ENCODE measurements around the gene WDR86. TPM values are rescaled to one million over a fixed set of nuclear protein-coding genes. Genes with fewer than 3 reads are reported as not detected.

WDR86 gene
- total RNA-seq, 1 experiment from 2014 or later = 24.4 TPM

DNA sequence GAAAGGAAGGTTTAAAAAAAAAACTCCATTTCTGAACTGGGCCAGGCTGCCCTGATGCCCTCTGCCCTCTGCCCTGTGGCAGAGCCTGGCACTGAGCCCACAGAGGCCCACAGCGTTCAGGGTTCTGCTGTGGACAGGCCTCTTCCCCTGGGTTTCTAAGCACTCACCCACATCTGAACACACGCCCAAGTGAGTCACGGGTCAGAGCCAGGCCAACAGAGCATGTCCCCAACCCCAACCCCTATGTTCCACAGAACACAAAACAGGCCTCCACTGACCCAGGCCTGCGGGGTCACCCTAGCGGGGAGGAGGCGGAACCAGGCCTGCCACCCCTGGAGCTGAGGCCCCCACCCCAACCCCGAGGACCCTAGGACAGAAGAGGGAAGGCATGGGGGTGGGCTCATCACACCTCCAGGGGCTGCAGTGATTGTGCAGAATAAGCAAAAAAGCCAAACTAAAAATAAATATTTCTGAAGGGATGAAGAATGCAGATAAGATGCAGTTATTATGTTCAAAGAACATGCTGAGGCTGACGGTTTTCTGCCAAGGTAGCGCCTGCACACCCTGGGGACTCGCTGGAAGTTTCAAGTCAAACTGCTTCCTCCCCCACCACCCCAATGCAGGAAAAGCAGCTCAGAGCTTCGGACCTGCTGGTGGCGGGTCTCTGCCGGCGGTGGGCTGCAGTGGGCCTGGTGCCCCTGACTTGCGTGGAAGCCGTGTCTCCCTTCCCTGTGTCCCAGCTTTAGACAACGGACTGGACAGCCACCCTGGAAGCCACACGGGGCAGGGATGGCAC is 5.4 kb downstream of the WDR86 start (continued):
- TF ChIP-seq, protein P1, sequence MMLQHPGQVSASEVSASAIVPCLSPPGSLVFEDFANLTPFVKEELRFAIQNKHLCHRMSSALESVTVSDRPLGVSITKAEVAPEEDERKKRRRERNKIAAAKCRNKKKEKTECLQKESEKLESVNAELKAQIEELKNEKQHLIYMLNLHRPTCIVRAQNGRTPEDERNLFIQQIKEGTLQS (CRISPR knock-in tag; conservative IDR thresholded peaks at IDR 0.05) = no peak
- TF ChIP-seq, protein P2, sequence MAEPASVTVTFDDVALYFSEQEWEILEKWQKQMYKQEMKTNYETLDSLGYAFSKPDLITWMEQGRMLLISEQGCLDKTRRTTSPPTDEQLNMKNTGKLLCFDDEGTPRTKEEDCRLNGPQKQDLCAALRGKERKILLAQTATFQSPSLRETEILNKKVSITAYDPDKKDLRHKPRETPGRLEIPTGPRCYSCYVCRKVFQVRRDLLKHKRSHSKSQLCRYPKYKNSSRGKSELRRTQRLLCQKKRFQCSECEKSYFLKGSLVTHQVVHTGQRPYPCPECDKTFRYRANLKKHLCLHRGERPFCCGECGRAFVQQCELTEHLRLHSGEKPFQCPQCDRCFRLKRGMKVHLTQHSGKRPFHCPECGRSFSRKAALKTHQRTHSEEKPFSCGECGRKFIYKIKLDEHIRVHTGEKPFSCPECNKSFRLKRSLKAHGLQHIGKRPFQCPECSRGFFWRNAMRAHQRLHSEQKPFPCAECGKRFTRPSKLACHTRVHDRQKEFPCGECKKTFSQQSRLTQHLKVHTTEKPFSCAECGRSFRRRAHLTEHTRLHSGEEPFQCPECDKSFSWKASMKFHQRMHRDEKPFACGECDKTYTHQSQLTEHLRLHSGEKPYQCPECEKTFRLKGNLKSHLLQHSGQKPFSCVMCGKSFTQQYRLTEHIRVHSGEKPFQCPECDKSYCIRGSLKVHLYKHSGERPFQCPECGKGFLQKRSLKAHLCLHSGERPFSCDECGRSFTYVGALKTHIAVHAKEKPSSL (CRISPR knock-in tag; conservative IDR thresholded peaks at IDR 0.05) = no peak

DNA sequence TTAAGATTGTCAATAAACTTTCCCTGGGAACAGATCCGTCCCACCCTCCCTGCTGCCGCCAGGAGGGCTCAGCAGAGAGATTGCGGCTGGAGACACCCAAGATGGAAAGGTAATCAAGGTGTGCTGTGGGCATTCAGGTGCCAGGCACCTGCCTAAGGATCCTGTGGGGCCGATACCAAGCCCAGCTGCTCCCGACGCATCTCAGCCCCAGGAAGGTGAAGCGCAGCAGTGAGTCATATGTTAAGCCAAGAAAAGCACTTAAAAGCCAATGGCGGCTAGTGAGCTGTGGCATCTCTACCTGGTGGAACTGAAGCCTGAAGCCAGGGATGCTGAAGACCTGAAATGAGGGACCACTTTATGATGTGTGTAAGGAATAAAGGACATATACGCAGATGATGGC is 6.1 kb downstream of the WDR86 start:
- CTCF ChIA-PET = interaction anchor here (1.4 kb wide), 1 partner anchor 32 kb away, joined by 4 read pairs; no protein-coding TSS in a partner anchor
- POLR2A ChIA-PET = no interaction called here
- no peak for ATAC-seq
- TF ChIP-seq, protein P2 (CRISPR knock-in tag; conservative IDR thresholded peaks at IDR 0.05) = no peak
- TF ChIP-seq GABPB1 (CRISPR knock-in tag; IDR thresholded peaks at IDR 0.05) (no peak), ZNF219 (CRISPR knock-in tag; IDR thresholded peaks at IDR 0.05; ENCODE audit: borderline replicate concordance) (no peak), ETV6 (CRISPR knock-in tag; IDR thresholded peaks at IDR 0.05) (no peak), TEAD1 (CRISPR knock-in tag; IDR thresholded peaks at IDR 0.05) (no peak), EMX1 (CRISPR knock-in tag; IDR thresholded peaks at IDR 0.05) (no peak), MXD4 (CRISPR knock-in tag; IDR thresholded peaks at IDR 0.05; ENCODE audit: borderline replicate concordance) (no peak), FOXP1 (CRISPR knock-in tag; IDR thresholded peaks at IDR 0.05; ENCODE audit: borderline replicate concordance) (no peak), ATF1 (CRISPR knock-in tag; IDR thresholded peaks at IDR 0.05) (no peak), ZBTB21 (CRISPR knock-in tag; IDR thresholded peaks at IDR 0.05; ENCODE audit: borderline replicate concordance) (no peak)
- TF ChIP-seq, protein P3, sequence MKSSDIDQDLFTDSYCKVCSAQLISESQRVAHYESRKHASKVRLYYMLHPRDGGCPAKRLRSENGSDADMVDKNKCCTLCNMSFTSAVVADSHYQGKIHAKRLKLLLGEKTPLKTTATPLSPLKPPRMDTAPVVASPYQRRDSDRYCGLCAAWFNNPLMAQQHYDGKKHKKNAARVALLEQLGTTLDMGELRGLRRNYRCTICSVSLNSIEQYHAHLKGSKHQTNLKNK (CRISPR knock-in tag; IDR thresholded peaks at IDR 0.05) = no peak
- TF ChIP-seq, protein P4, sequence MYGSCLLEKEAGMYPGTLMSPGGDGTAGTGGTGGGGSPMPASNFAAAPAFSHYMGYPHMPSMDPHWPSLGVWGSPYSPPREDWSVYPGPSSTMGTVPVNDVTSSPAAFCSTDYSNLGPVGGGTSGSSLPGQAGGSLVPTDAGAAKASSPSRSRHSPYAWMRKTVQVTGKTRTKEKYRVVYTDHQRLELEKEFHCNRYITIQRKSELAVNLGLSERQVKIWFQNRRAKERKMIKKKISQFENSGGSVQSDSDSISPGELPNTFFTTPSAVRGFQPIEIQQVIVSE (CRISPR knock-in tag; IDR thresholded peaks at IDR 0.05; ENCODE audit: borderline replicate concordance) = no peak
- TF ChIP-seq, protein P5, sequence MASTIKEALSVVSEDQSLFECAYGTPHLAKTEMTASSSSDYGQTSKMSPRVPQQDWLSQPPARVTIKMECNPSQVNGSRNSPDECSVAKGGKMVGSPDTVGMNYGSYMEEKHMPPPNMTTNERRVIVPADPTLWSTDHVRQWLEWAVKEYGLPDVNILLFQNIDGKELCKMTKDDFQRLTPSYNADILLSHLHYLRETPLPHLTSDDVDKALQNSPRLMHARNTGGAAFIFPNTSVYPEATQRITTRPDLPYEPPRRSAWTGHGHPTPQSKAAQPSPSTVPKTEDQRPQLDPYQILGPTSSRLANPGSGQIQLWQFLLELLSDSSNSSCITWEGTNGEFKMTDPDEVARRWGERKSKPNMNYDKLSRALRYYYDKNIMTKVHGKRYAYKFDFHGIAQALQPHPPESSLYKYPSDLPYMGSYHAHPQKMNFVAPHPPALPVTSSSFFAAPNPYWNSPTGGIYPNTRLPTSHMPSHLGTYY (CRISPR knock-in tag; IDR thresholded peaks at IDR 0.05) = no peak
- TF ChIP-seq, protein P6, sequence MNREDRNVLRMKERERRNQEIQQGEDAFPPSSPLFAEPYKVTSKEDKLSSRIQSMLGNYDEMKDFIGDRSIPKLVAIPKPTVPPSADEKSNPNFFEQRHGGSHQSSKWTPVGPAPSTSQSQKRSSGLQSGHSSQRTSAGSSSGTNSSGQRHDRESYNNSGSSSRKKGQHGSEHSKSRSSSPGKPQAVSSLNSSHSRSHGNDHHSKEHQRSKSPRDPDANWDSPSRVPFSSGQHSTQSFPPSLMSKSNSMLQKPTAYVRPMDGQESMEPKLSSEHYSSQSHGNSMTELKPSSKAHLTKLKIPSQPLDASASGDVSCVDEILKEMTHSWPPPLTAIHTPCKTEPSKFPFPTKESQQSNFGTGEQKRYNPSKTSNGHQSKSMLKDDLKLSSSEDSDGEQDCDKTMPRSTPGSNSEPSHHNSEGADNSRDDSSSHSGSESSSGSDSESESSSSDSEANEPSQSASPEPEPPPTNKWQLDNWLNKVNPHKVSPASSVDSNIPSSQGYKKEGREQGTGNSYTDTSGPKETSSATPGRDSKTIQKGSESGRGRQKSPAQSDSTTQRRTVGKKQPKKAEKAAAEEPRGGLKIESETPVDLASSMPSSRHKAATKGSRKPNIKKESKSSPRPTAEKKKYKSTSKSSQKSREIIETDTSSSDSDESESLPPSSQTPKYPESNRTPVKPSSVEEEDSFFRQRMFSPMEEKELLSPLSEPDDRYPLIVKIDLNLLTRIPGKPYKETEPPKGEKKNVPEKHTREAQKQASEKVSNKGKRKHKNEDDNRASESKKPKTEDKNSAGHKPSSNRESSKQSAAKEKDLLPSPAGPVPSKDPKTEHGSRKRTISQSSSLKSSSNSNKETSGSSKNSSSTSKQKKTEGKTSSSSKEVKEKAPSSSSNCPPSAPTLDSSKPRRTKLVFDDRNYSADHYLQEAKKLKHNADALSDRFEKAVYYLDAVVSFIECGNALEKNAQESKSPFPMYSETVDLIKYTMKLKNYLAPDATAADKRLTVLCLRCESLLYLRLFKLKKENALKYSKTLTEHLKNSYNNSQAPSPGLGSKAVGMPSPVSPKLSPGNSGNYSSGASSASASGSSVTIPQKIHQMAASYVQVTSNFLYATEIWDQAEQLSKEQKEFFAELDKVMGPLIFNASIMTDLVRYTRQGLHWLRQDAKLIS (CRISPR knock-in tag; IDR thresholded peaks at IDR 0.05; ENCODE audit: borderline replicate concordance) = no peak
- TF ChIP-seq, protein P7, sequence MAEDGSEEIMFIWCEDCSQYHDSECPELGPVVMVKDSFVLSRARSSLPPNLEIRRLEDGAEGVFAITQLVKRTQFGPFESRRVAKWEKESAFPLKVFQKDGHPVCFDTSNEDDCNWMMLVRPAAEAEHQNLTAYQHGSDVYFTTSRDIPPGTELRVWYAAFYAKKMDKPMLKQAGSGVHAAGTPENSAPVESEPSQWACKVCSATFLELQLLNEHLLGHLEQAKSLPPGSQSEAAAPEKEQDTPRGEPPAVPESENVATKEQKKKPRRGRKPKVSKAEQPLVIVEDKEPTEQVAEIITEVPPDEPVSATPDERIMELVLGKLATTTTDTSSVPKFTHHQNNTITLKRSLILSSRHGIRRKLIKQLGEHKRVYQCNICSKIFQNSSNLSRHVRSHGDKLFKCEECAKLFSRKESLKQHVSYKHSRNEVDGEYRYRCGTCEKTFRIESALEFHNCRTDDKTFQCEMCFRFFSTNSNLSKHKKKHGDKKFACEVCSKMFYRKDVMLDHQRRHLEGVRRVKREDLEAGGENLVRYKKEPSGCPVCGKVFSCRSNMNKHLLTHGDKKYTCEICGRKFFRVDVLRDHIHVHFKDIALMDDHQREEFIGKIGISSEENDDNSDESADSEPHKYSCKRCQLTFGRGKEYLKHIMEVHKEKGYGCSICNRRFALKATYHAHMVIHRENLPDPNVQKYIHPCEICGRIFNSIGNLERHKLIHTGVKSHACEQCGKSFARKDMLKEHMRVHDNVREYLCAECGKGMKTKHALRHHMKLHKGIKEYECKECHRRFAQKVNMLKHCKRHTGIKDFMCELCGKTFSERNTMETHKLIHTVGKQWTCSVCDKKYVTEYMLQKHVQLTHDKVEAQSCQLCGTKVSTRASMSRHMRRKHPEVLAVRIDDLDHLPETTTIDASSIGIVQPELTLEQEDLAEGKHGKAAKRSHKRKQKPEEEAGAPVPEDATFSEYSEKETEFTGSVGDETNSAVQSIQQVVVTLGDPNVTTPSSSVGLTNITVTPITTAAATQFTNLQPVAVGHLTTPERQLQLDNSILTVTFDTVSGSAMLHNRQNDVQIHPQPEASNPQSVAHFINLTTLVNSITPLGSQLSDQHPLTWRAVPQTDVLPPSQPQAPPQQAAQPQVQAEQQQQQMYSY (CRISPR knock-in tag; IDR thresholded peaks at IDR 0.05) = no peak
- TF ChIP-seq, protein P8, sequence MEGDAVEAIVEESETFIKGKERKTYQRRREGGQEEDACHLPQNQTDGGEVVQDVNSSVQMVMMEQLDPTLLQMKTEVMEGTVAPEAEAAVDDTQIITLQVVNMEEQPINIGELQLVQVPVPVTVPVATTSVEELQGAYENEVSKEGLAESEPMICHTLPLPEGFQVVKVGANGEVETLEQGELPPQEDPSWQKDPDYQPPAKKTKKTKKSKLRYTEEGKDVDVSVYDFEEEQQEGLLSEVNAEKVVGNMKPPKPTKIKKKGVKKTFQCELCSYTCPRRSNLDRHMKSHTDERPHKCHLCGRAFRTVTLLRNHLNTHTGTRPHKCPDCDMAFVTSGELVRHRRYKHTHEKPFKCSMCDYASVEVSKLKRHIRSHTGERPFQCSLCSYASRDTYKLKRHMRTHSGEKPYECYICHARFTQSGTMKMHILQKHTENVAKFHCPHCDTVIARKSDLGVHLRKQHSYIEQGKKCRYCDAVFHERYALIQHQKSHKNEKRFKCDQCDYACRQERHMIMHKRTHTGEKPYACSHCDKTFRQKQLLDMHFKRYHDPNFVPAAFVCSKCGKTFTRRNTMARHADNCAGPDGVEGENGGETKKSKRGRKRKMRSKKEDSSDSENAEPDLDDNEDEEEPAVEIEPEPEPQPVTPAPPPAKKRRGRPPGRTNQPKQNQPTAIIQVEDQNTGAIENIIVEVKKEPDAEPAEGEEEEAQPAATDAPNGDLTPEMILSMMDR (IDR thresholded peaks at IDR 0.05) = no peak

More for the DNA sequence above, 6.1 kb downstream of the WDR86 start:
- no peak for DNase-seq (ENCODE audit: low spot score)
- Mint-ChIP-seq H3K9me3 (no peaks in the 10 kb centered on the region), H3K27ac (peak overlapping the region; percentile 34; the same call in 1 of the 2 replicates), H3K4me3 (no peak overlapping the region), H3K36me3 (peaks cover 4% of the 10 kb centered on the region), H3K27me3 (ENCODE audit: low read depth) (peaks cover 3% of the 10 kb centered on the region; the same call in 1 of the 2 replicates), H3K4me1 (peaks cover 31% of the 10 kb centered on the region)
